SIG-M5 treated with dmso at 0.1 percent for 504 hours (cell line): ENCODE data around the gene DYNC1I1.
A peak's percentile ranks its signal among the peaks of the same experiment; 100 is the strongest.
"Not testable (repeated sequence)": the region's sequence is repeated elsewhere in the genome, so short reads cannot be mapped to it uniquely, and the experiment has no call there.

Source experiments
- DNase-seq: peaks from one replicate; lab custom pipeline; 2025; ENCODE audit not compliant: unreplicated experiment; lab: John Stamatoyannopoulos, UW

The DYNC1I1 gene

GRCh38 chr7:95906851-95907250 lies 134.5 kb downstream of the DYNC1I1 start:
- no peak for DNase-seq

DNA sequence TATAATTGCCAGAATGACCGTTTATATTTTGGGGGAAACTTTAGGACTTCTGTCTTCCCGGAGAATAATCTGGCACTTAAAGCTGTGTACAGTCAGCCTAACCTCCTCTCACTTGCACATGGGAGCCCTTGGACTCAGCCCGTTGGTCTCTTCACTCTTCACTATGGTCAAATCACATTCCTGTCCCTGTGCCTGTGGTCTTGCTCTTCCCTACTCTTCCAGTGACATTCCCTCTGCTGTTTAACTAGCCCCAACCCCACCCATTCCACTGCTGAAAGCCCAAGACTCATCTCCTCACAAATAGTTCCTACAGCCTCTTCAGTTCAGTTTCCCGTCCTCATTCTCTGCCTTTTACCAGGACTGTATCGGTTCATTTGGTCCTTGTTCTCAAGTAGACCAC lies 135.0 kb downstream of the DYNC1I1 start:
- no peak for DNase-seq

- DNase-seq: no peak
These were observed 136.1 kb downstream of the DYNC1I1 start for GRCh38 chr7:95908499-95908898.

DNA sequence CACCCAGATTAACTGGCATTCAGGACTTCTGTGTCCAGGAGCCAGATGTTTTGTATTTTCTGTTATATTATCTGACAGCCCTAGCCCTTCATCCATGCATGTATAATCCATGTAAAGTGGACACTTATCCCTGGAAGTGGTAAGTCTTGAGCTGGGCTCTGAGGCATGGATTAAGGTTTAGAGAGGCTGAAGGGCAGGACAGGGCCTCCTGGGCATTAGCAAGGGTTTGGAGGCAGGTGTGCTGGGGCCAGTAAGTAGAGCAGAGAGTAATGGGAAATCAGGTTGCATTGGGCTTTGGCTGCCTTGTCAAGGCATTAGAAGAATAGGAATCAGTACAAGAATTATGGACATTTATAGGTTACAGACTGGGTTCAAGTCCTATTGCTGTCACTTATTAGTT lies 138.0 kb downstream of the DYNC1I1 start:
- DNase-seq: no peak

DNA sequence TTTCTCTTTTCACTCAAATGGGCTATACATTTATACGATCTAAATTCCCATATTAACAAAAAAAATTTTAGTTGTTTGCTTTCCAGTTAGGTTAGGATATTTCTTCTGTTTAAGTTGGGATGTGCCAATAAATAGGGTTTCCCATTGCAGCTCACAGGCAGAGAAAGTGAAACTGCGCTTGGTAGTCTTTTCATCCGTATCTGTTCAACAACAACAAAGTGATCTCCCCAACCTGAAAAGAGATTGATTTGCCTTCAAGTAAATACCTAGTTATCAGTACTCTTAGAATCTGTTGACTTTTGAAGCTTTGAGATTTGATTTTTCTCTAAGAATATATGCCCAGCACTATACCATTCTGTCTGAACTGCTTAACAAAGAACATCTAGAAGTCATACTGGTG lies 143.4 kb downstream of the DYNC1I1 start:
- no peak for DNase-seq

GRCh38 chr7:95916573-95917297 lies 144.4 kb downstream of the DYNC1I1 start:
- peak; percentile 39 for DNase-seq

GRCh38 chr7:95917634-95918033 lies 145.3 kb downstream of the DYNC1I1 start:
- DNase-seq: no peak

GRCh38 chr7:95919556-95919955 lies 147.2 kb downstream of the DYNC1I1 start:
- no peak for DNase-seq

- DNase-seq: no peak
These were observed 149.2 kb downstream of the DYNC1I1 start for GRCh38 chr7:95921543-95921942.

- no peak for DNase-seq
These were observed 149.8 kb downstream of the DYNC1I1 start for GRCh38 chr7:95922191-95922590.

- DNase-seq: no peak
These were observed 152.9 kb downstream of the DYNC1I1 start for GRCh38 chr7:95925236-95925635.

DNA sequence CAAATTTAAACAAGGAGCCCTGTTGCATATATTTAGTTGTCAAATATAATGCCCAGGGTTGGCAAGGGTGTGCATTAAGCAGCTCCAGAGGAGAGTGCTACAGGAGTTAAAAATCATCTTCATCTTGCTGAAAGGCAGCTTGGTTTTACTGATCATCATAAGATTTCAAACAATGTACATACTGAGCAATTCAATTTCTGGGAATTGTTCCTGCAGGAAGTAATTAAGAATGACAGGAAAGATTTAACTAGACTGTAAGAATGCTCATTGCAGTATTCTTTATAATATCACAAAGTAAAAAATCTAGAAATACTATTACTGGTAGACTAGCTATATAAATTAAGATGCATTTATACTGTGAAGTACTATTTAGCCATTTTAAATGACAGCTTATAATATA lies 153.6 kb downstream of the DYNC1I1 start:
- no peak for DNase-seq

- no peak for DNase-seq
These were observed 155.4 kb downstream of the DYNC1I1 start for GRCh38 chr7:95927756-95928155.

- no peak for DNase-seq
These were observed 157.4 kb downstream of the DYNC1I1 start for GRCh38 chr7:95929710-95930280.

DNA sequence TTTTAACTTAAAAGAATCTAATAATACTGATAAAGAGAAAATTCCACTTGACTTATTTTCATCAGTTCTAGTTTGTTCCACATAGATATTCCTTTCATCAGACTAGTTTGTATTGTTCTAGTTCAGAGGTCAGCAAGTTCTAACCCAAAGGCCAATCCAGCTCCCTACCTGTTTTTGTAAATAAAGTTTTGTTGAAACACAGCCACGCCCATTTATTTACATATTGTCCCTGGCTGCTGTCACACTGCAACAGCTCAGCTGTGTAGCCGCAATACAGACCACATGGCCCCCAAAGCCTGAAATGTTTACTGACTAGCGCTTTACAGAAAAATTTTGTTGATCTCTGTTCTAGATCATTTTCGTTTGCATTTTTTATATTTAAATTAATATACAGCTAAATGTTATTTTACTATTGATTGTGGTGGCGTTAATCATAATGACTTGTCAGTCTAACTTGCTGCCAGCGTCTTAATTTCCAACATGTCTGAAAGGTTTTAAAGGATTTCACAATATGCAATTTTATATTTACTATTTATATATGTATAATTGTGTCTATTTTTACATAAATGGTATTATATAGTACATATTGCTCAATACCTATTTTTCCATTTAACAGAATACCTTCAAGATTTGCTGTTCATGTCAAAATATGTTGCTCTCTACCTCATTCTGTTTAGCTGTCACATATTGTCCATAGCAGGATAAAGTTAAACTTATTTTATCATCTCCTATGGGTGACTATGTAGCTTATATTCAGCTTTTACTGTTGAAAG lies 159.3 kb downstream of the DYNC1I1 start:
- no peak for DNase-seq

DNA sequence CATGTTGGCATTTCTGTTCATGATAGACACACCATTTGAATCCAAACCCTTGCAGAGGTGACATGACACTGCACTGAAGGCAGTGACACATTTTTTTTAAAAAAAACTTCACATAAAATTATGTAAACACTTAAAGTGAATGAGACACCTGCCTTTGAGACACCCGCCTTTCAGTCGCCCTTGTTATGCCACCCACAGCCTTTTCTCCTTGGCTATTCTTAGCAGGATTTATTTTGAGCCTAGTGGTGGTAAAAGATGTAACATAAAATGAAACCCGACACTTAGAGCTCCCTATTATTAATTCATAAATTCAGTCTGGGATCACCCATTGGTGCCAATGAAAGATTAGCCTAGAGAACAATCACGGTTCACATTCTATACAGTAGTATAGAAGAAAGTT lies 161.3 kb downstream of the DYNC1I1 start:
- no peak for DNase-seq

GRCh38 chr7:95944867-95945266 lies 172.5 kb downstream of the DYNC1I1 start:
- DNase-seq: not testable (repeated sequence)

DNA sequence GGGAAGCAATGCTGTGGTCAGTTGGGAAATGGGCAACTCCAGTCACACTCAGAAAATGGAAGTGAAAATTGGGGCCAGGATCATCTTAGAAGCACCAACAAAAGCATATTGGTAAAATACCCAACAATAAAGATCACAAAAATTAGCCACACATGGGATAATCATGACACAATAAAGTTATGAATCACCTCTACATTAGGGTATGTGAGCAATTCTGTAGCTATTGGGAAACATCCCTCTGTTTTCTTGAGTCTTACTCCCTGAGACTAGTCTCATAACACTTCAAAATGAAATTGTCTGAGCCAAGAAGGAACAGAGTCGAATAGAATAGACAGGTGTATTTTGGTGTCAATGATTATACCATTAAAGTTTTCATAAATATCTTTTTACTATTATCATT lies 178.3 kb downstream of the DYNC1I1 start:
- DNase-seq: no peak

DNA sequence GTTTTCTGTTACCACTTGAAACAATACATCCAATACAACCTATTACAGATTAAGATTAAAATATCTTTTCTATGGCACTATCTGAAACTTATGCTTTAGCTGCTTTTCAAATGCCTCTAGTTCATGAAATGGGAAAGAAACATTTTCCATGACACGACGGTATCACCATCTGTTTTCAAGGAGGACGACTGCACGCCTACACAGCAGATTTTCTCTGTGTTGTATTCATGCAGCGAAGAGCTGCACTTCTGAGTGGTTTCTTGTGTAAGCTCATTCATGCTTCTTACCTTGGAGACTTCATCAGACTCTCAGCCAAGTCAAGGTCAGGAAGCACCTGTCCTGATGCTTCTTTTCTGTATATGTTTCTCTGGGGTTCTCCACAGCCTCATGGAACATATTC lies 179.2 kb downstream of the DYNC1I1 start:
- DNase-seq: no peak

- DNase-seq: no peak
These were observed 179.8 kb downstream of the DYNC1I1 start for GRCh38 chr7:95951997-95952795.

DNA sequence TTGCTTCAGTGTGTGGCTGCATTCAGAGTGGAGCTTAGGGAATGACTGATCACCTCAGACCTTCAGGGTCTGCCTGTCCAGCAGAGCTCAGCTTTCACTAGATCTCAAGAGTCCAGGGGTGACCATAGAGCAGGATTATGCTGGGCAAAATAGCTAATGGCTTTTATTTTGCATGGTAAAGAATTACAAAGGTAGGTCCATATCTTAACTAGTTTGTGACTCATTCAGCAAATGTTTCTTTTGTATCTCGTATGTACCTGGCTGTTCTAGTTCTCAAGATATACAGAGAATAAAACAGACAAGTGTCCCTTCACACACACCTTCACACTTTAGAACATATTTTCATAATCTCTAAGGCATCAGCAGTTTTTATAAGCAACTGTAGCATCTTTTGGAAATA lies 180.5 kb downstream of the DYNC1I1 start:
- DNase-seq: no peak
